DOHH2 (cell line): ENCODE data around the gene ONECUT1.
"Not testable (repeated sequence)": the region's sequence is repeated elsewhere in the genome, so short reads cannot be mapped to it uniquely, and the experiment has no call there.

Experiments
- H3F3A ChIP-seq: fragments of 200-600 bp; sonication (generic), shearing (Covaris generic); 2 replicates; pipeline ENCODE4 v1.6.0; 2016; ENCODE audit warnings: antibody characterized with exemption, mild to moderate bottlenecking; ENCODE audit not compliant: control insufficient read depth, insufficient read depth
- H3K27ac ChIP-seq: fragments of 200-600 bp; sonication (generic); 2 replicates; pipeline ENCODE4 v1.5.1; 2014; ENCODE audit warnings: low read depth, mild to moderate bottlenecking, low read length, moderate library complexity
- H3K27me3 ChIP-seq: fragments of 200-600 bp; sonication (generic); 2 replicates; pipeline ENCODE4 v1.6.1; 2014; ENCODE audit warnings: mild to moderate bottlenecking, low read length, mixed read lengths; ENCODE audit not compliant: control insufficient read depth
- H3K36me3 ChIP-seq: fragments of 200-600 bp; sonication (generic); 2 replicates; pipeline ENCODE4 v1.6.1; 2014; ENCODE audit warnings: mild to moderate bottlenecking, low read length, moderate library complexity, mixed read lengths; ENCODE audit not compliant: control insufficient read depth
- H3K4me1 ChIP-seq: fragments of 200-600 bp; sonication (generic); 2 replicates; pipeline ENCODE4 v1.6.1; 2014; ENCODE audit warnings: mild to moderate bottlenecking, low read length, mixed read lengths; ENCODE audit not compliant: control insufficient read depth
- H3K4me2 ChIP-seq: fragments of 200-600 bp; sonication (generic); 2 replicates; pipeline ENCODE4 v1.6.0; 2014; ENCODE audit warnings: mild to moderate bottlenecking, low read length, moderate library complexity
- H3K4me3 ChIP-seq: fragments of 200-600 bp; sonication (generic); 2 replicates; pipeline ENCODE4 v1.5.1; 2014; ENCODE audit warnings: mild to moderate bottlenecking, low read length, mixed read lengths
- H3K79me2 ChIP-seq: fragments of 200-600 bp; sonication (generic); 2 replicates; pipeline ENCODE4 v1.6.1; 2014; ENCODE audit warnings: mild to moderate bottlenecking, low read length, mixed read lengths; ENCODE audit not compliant: control insufficient read depth
- H3K9me2 ChIP-seq: fragments of 200-600 bp; sonication (generic); replicated peaks from 2 replicates; pipeline ENCODE4 v1.6.1; 2014; ENCODE audit warnings: mild to moderate bottlenecking, low read length, mixed read lengths; ENCODE audit not compliant: control insufficient read depth
- H3K9me3 ChIP-seq: fragments of 200-600 bp; sonication (generic); 2 replicates; pipeline ENCODE4 v1.6.1; 2014; ENCODE audit warnings: antibody characterized with exemption, low read length, mixed read lengths; ENCODE audit not compliant: control insufficient read depth, insufficient read depth
- H4K20me1 ChIP-seq: fragments of 200-600 bp; sonication (generic); 2 replicates; pipeline ENCODE4 v1.6.0; 2014; ENCODE audit warnings: low read depth, mild to moderate bottlenecking, antibody characterized with exemption, low read length, moderate library complexity; ENCODE audit not compliant: control insufficient read depth, insufficient read depth
- EZH2phosphoT487 ChIP-seq: fragments of 200-600 bp; sonication (generic); IDR thresholded peaks from 2 replicates; pipeline ENCODE4 v1.6.1; 2017; ENCODE audit warnings: borderline replicate concordance, mild to moderate bottlenecking, antibody characterized with exemption, low read length, moderate library complexity, mixed read lengths
- TF ChIP-seq, protein P1 (sequence below): fragments of 200-600 bp; sonication (generic); IDR thresholded peaks from one replicate; pipeline ENCODE4 v1.5.1; 2014; ENCODE audit warnings: antibody characterized with exemption, mild to moderate bottlenecking, low read depth, low read length; ENCODE audit not compliant: poor library complexity, severe bottlenecking

ONECUT1 gene

DNA sequence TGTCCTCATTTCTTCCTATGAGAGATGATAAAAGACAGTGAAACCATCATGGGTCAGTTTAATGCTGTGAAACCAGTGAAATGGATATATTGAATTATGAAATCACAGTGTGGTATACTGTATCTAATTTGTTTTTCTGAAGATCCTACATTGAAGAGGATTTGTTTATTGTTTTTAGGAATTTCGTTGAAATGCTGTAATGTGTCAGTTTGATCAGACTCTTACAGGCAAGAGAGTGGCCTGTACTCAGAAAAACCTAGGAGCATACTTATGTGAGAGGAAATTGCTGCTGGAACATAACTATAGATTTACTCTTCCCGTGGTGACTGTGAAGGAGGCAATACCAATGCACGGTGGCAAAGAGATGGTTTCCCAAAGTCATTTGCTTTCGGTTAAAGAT is 29.1 kb upstream of the ONECUT1 start:
- TF ChIP-seq, protein P1, sequence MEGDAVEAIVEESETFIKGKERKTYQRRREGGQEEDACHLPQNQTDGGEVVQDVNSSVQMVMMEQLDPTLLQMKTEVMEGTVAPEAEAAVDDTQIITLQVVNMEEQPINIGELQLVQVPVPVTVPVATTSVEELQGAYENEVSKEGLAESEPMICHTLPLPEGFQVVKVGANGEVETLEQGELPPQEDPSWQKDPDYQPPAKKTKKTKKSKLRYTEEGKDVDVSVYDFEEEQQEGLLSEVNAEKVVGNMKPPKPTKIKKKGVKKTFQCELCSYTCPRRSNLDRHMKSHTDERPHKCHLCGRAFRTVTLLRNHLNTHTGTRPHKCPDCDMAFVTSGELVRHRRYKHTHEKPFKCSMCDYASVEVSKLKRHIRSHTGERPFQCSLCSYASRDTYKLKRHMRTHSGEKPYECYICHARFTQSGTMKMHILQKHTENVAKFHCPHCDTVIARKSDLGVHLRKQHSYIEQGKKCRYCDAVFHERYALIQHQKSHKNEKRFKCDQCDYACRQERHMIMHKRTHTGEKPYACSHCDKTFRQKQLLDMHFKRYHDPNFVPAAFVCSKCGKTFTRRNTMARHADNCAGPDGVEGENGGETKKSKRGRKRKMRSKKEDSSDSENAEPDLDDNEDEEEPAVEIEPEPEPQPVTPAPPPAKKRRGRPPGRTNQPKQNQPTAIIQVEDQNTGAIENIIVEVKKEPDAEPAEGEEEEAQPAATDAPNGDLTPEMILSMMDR: no peak
- TF ChIP-seq EZH2phosphoT487: no peak

DNA sequence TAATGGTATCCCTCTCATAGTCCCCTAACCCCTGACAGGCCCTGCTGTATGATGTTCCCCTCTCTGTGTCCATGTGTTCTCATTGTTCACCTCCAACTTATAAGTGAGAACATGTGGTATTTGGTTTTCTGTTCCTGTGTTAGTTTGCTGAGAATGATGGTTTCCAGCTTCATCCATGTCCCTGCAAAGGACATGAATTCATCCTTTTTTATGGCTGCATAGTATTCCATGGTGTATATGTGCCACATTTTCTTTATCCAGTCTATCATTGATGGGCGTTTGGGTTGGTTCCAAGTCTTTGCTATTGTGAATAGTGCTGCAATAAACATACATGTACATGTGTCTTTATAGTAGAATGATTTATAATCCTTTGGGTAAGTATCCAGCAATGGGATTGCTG is 25.8 kb upstream of the ONECUT1 start:
- not testable (repeated sequence) for H3K27me3 ChIP-seq

More for the DNA sequence above, 29.1 kb upstream of the ONECUT1 start:
- Histone ChIP-seq H4K20me1 (no peaks in the 10 kb centered on the region), H3K79me2 (no peaks in the 10 kb centered on the region), H3K4me1 (no peaks in the 10 kb centered on the region), H3K9me3 (no peaks in the 10 kb centered on the region), H3K9me2 (no peaks in the 10 kb centered on the region), H3K27me3 (peaks cover 4% of the 10 kb centered on the region; the same call in 1 of the 2 replicates), H3F3A (no peaks in the 10 kb centered on the region), H3K36me3 (no peaks in the 10 kb centered on the region), H3K4me2 (no peak overlapping the region), H3K4me3 (no peak overlapping the region), H3K27ac (no peak overlapping the region)

DNA sequence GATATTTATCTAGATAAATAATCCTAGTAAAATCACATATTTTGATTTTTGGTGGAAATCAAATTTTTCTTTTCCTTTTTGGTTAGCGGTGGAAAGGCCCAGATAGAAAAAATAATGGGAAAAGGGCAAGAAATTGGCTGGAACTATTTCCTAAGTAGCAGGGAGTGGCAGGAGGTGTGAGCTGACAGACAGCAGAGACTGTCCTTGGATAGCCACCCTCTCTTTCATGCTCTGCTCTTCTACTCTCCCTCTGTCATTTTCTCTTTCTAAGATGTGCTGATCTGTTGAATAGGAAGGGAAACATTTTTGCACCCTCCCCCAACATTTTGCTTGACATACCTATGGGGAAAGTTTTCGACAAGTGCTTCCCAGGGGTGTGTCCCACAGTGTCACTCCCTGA is 18.9 kb upstream of the ONECUT1 start:
- H3K27me3 ChIP-seq: peaks cover 54% of the 10 kb centered on the region
- H3K4me2 ChIP-seq: no peak overlapping the region
- peaks cover 9% of the 10 kb centered on the region for H3K4me1 ChIP-seq
- no peaks in the 10 kb centered on the region for H3K9me2 ChIP-seq
- H3K36me3 ChIP-seq: no peaks in the 10 kb centered on the region
- no peak overlapping the region for H3K4me3 ChIP-seq
- H4K20me1 ChIP-seq: no peaks in the 10 kb centered on the region
- no peaks in the 10 kb centered on the region for H3K79me2 ChIP-seq
- TF ChIP-seq, protein P1: no peak
- no peak for TF ChIP-seq EZH2phosphoT487
- H3K27ac ChIP-seq: no peak overlapping the region
- no peaks in the 10 kb centered on the region for H3F3A ChIP-seq
- no peaks in the 10 kb centered on the region for H3K9me3 ChIP-seq

More for the DNA sequence above, 25.8 kb upstream of the ONECUT1 start:
- H3K27ac ChIP-seq, H3K79me2 ChIP-seq, H4K20me1 ChIP-seq, H3K9me2 ChIP-seq, H3K9me3 ChIP-seq, H3K4me2 ChIP-seq, H3F3A ChIP-seq, H3K36me3 ChIP-seq, H3K4me1 ChIP-seq, H3K4me3 ChIP-seq: not testable (repeated sequence)

- Histone ChIP-seq H4K20me1 (no peaks in the 10 kb centered on the region), H3K9me2 (no peaks in the 10 kb centered on the region), H3K27ac (no peak overlapping the region), H3K36me3 (no peaks in the 10 kb centered on the region), H3F3A (no peaks in the 10 kb centered on the region), H3K27me3 (peaks cover 60% of the 10 kb centered on the region), H3K4me3 (no peak overlapping the region), H3K4me2 (no peak overlapping the region), H3K9me3 (no peaks in the 10 kb centered on the region), H3K4me1 (peaks cover 10% of the 10 kb centered on the region), H3K79me2 (no peaks in the 10 kb centered on the region)
- TF ChIP-seq EZH2phosphoT487: no peak
- TF ChIP-seq, protein P1: no peak
These were observed 18.3 kb upstream of the ONECUT1 start for GRCh38 chr15:52808441-52808840.
